ENCODE data around the gene PTTG2. TPM values are rescaled to one million over a fixed set of nuclear protein-coding genes. Genes with fewer than 3 reads are reported as not detected.

The PTTG2 gene
- total RNA-seq, 3 donors from 2014 or later, result 1.3 TPM; not detected in 2

DNA sequence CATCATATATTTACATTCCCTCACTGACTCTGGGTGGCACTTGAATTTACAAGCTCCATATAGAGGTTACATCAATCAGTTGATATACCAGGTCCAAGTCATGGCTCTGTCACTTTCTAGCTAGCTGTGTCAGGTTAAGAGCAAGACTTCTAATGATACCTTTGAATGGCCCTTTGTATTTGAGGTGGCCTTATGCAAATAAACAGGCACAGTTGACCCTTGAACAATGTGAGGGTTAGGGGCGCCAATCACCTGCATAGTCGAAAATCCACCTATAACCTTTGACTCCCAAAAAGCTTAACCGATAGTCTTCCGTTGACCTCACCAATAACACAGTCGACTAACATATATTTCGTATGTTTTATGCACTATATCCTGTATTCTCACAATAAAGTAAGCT, 1.3 kb upstream of the PTTG2 start:
- intact Hi-C loops (cut with DNase I; ENCODE audit: low total_unique reads), result no loop called here
- TF ChIP-seq POLR2AphosphoS5 (IDR thresholded peaks at IDR 0.05), result no peak
- TF ChIP-seq, protein P1, sequence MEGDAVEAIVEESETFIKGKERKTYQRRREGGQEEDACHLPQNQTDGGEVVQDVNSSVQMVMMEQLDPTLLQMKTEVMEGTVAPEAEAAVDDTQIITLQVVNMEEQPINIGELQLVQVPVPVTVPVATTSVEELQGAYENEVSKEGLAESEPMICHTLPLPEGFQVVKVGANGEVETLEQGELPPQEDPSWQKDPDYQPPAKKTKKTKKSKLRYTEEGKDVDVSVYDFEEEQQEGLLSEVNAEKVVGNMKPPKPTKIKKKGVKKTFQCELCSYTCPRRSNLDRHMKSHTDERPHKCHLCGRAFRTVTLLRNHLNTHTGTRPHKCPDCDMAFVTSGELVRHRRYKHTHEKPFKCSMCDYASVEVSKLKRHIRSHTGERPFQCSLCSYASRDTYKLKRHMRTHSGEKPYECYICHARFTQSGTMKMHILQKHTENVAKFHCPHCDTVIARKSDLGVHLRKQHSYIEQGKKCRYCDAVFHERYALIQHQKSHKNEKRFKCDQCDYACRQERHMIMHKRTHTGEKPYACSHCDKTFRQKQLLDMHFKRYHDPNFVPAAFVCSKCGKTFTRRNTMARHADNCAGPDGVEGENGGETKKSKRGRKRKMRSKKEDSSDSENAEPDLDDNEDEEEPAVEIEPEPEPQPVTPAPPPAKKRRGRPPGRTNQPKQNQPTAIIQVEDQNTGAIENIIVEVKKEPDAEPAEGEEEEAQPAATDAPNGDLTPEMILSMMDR (IDR thresholded peaks at IDR 0.05), result no peak
- TF ChIP-seq POLR2A (IDR thresholded peaks at IDR 0.05), result no peak
- Histone ChIP-seq H3K4me1 (no peaks in the 10 kb centered on the region), H3K36me3 (no peaks in the 10 kb centered on the region), H3K27me3 (no peaks in the 10 kb centered on the region), H3K4me3 (no peak overlapping the region), H3K9me3 (no peaks in the 10 kb centered on the region), H3K27ac (no peak overlapping the region)
- DNase-seq (ENCODE audit: low spot score in 2 of 2), result no peak

DNA sequence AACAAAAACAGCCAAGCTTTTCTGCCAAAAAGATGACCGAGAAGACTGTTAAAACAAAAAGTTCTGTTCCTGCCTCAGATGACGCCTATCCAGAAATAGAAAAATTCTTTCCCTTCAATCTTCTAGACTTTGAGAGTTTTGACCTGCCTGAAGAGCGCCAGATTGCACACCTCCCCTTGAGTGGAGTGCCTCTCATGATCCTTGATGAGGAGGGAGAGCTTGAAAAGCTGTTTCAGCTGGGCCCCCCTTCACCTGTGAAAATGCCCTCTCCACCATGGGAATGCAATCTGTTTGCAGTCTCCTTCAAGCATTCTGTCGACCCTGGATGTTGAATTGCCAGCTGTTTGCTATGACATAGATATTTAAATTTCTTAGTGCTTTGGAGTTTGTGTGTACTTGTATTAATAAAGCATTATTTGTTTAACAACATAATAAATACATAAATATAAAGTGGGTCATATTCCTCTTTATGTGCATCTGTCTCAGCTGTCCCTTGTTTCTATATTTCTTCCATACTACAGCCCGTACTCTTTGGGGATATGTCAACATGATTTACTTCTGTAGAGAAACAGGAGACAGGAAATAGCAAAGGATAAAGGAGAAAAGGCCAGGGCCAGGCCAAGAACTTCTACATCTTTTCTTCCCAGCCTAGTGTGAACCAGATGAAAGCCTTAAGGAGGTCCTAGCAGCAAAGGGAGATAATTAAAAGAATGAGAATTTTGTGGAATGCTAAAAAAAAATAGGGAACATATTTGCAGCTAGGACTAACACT, 667 bp downstream of the PTTG2 start:
- TF ChIP-seq POLR2AphosphoS5 (IDR thresholded peaks at IDR 0.05), result no peak
- TF ChIP-seq, protein P1 (IDR thresholded peaks at IDR 0.05), result no peak
- no peak for TF ChIP-seq POLR2A (IDR thresholded peaks at IDR 0.05)
- H3K27me3 ChIP-seq, result no peaks in the 10 kb centered on the region
- H3K4me1 ChIP-seq, result no peaks in the 10 kb centered on the region
- H3K36me3 ChIP-seq, result no peaks in the 10 kb centered on the region
- no peak for DNase-seq (ENCODE audit: low spot score in 2 of 2)
- no peak overlapping the region for H3K27ac ChIP-seq
- H3K9me3 ChIP-seq, result no peaks in the 10 kb centered on the region
- intact Hi-C loops (cut with DNase I; ENCODE audit: low total_unique reads), result no loop called here
- H3K4me3 ChIP-seq, result no peak overlapping the region

DNA sequence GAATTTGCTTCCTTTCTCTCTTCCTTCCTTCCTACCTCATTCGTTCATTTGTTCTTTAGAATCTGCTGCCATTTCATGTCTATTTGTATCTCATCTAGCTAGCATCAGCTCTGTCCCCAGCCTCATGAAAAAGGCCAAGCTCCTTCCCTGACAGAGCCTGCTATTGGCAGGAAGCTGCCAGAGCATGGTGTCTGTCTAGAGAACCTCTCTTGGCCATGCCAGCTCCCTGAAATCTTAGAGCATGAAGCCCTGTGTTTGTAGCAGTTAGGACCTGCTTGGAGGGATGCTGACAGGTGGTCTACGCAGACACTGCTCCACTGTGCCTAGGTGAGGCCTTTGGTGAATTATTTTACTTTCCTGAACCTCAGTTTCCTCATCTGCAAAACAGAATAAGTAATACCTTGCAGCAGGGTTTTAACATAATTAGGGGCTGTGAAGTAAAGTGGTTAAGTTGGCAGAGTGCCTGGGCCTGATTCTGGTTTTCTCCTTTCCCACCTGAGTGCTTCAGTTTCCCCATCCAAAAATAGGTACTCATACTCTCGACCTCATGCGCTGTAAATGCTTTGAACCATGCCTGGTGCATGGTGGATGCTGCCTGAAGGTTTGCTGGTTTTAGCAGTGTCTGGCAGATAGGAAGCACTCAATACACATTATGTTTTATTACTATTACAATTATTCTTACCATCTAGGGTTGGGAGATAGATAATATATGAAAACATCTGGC, 4.7 kb downstream of the PTTG2 start:
- no peaks in the 10 kb centered on the region for H3K4me1 ChIP-seq
- no peaks in the 10 kb centered on the region for H3K36me3 ChIP-seq
- H3K27me3 ChIP-seq, result no peaks in the 10 kb centered on the region
- DNase-seq (ENCODE audit: low spot score in 2 of 2), result no peak
- H3K9me3 ChIP-seq, result no peaks in the 10 kb centered on the region
- intact Hi-C loops (cut with DNase I; ENCODE audit: low total_unique reads), result no loop called here
- H3K4me3 ChIP-seq, result no peak overlapping the region
- TF ChIP-seq POLR2AphosphoS5 (IDR thresholded peaks at IDR 0.05), result no peak
- TF ChIP-seq POLR2A (IDR thresholded peaks at IDR 0.05), result no peak
- TF ChIP-seq, protein P1 (IDR thresholded peaks at IDR 0.05), result no peak
- H3K27ac ChIP-seq, result no peak overlapping the region

DNA sequence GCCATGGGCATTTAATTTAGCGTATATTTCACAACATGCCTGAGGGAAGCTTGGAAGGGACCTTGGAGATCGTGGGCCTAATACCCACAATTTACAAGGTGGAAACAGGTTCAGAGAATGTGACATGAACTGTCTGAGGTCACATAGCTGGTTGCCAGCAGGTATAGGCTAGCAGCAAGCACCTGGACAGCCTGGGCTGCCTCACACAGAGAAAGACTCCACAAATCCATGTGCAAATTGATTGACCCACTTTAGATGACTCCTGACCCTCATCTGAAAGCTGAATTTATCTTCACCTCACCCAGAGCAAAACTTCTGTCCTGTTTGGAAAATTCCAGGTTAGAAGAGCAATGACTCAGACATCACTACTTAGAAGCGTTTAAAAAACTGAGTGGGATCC, 5.8 kb downstream of the PTTG2 start:
- intact Hi-C loops (cut with DNase I; ENCODE audit: low total_unique reads), result no loop called here
- no peaks in the 10 kb centered on the region for H3K4me1 ChIP-seq

DNA sequence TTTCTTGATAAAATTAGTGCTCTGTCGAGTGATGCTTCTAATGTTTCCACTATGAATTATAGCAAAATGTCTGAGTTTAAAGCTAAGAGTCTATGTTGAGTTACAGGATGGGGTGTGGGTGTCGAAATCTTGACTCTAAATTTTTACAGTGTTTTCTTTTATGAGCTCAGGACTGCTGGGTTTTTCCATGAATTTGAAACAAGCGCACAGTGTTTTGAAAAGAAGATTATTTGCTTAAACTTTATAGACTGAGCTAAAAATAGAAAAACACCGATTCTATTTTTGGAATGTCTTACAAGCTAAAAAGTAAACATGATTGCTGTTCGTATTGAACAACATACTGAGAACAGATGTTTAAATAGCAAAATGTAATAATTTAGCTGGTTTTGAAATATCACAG, 7.5 kb downstream of the PTTG2 start:
- no peak overlapping the region for H3K27ac ChIP-seq
- no peak overlapping the region for H3K4me3 ChIP-seq
- intact Hi-C loops (cut with DNase I; ENCODE audit: low total_unique reads), result no loop called here

More for the DNA sequence above, 5.8 kb downstream of the PTTG2 start:
- Histone ChIP-seq H3K4me3 (no peak overlapping the region), H3K9me3 (no peaks in the 10 kb centered on the region), H3K36me3 (no peaks in the 10 kb centered on the region), H3K27me3 (no peaks in the 10 kb centered on the region), H3K27ac (no peak overlapping the region)
- TF ChIP-seq POLR2AphosphoS5 (IDR thresholded peaks at IDR 0.05), result no peak
- TF ChIP-seq POLR2A (IDR thresholded peaks at IDR 0.05), result no peak
- no peak for DNase-seq (ENCODE audit: low spot score in 2 of 2)

More for the DNA sequence above, 7.5 kb downstream of the PTTG2 start:
- TF ChIP-seq, protein P1 (IDR thresholded peaks at IDR 0.05), result no peak
- TF ChIP-seq POLR2A (IDR thresholded peaks at IDR 0.05) (no peak), POLR2AphosphoS5 (IDR thresholded peaks at IDR 0.05) (no peak)
- no peaks in the 10 kb centered on the region for H3K36me3 ChIP-seq
- H3K27me3 ChIP-seq, result no peaks in the 10 kb centered on the region
- no peak for DNase-seq (ENCODE audit: low spot score in 2 of 2)
- H3K9me3 ChIP-seq, result no peaks in the 10 kb centered on the region
- no peaks in the 10 kb centered on the region for H3K4me1 ChIP-seq
